CD4-positive, alpha-beta T cell (primary cell): Measurements from ENCODE around the gene DOCK2. TPM values are rescaled to one million over a fixed set of nuclear protein-coding genes. Genes with fewer than 3 reads are reported as not detected.
A peak's percentile ranks its signal among the peaks of the same experiment; 100 is the strongest.
"Not testable (repeated sequence)": the region's sequence is repeated elsewhere in the genome, so short reads cannot be mapped to it uniquely, and the experiment has no call there.

Experiments used
- ATAC-seq: fragments of 200-7000 bp; cut with Tn5 transposase; one replicate; pipeline ENCODE4 v1.10.0; 2022; ENCODE audit warnings: mild to moderate bottlenecking; ENCODE audit not compliant: poor library complexity
- CTCF ChIA-PET: fragments of 350-600 bp; sonication (Branson Sonifier 250); formaldehyde crosslinking; loops from one replicate; lab custom pipeline; 2021; ENCODE audit warnings: antibody characterized with exemption, inconsistent platforms; lab: Charles Lee
- POLR2A ChIA-PET: fragments of 350-600 bp; sonication (Branson Sonifier 250); formaldehyde crosslinking; loops from one replicate; lab custom pipeline; 2021; ENCODE audit warnings: antibody characterized with exemption, inconsistent platforms; lab: Charles Lee
- DNase-seq, 14 experiments: peaks; one replicate each; pipeline ENCODE4 v3.0.0-alpha.2; 2013 to 2020; ENCODE audit warnings: mixed read lengths in 2 of 14
- H3K27ac ChIP-seq, 2 donors: one replicate each; pipeline versions ENCODE4 v1.5.1 to v1.7.0; 2013; ENCODE audit warnings: low read length in 2 of 2, low read depth in 1 of 2, mild to moderate bottlenecking in 1 of 2
- H3K27me3 ChIP-seq, 2 experiments: 1 replicate in 1 of 2; 2 replicates in 1 of 2; pipeline versions ENCODE4 v1.6.1 to v1.7.0; 2013; ENCODE audit warnings: low read length in 2 of 2, control low read depth in 1 of 2, mild to moderate bottlenecking in 1 of 2, moderate library complexity in 1 of 2; ENCODE audit not compliant: insufficient read depth in 2 of 2, control insufficient read depth in 1 of 2
- H3K36me3 ChIP-seq: one replicate; pipeline ENCODE4 v1.6.1; 2013; ENCODE audit warnings: low read length, control low read depth; ENCODE audit not compliant: insufficient read depth
- H3K4me1 ChIP-seq: one replicate; pipeline ENCODE4 v1.6.1; 2013; ENCODE audit warnings: low read length, control low read depth; ENCODE audit not compliant: insufficient read depth
- H3K4me3 ChIP-seq: one replicate; pipeline ENCODE4 v1.5.1; 2013; ENCODE audit warnings: mild to moderate bottlenecking, low read length, moderate library complexity
- H3K9me3 ChIP-seq, 2 experiments: 1 replicate in 1 of 2; 2 replicates in 1 of 2; pipeline versions ENCODE4 v1.6.1 to v1.7.0; 2013; ENCODE audit warnings: low read length in 2 of 2, mild to moderate bottlenecking in 2 of 2, control low read depth in 1 of 2, moderate library complexity in 1 of 2; ENCODE audit not compliant: control insufficient read depth in 1 of 2, insufficient read depth in 1 of 2
- H3K27ac Mint-ChIP-seq: one replicate; pipeline ENCODE4 v1.8.0; 2020; ENCODE audit warnings: mixed read lengths
- H3K27me3 Mint-ChIP-seq: one replicate; pipeline ENCODE4 v1.8.0; 2021; ENCODE audit warnings: mixed read lengths
- H3K36me3 Mint-ChIP-seq: one replicate; pipeline ENCODE4 v1.8.0; 2021; ENCODE audit warnings: low read depth, mixed read lengths
- H3K4me1 Mint-ChIP-seq: one replicate; pipeline ENCODE4 v1.8.0; 2021; ENCODE audit warnings: low read depth, mixed read lengths
- H3K4me3 Mint-ChIP-seq: one replicate; pipeline ENCODE4 v1.8.0; 2020; ENCODE audit warnings: mild to moderate bottlenecking, mixed read lengths
- H3K9me3 Mint-ChIP-seq: one replicate; pipeline ENCODE4 v1.8.0; 2020; ENCODE audit warnings: mixed read lengths
- CTCF ChIP-seq: fragments of 200-600 bp; IDR thresholded peaks from one replicate; pipeline ENCODE4 v1.8.0; 2022; ENCODE audit warnings: antibody characterized with exemption, mild to moderate bottlenecking
- intact Hi-C, 2 experiments: fragments of 100-400 bp; cut with DNase I in 1 of 2; cut with micrococcal nuclease in 1 of 2; formaldehyde crosslinking; loops; one replicate each; pipeline versions ENCODE4 v1.15.1 to v1.9.0; 2023 to 2025; cut with DNase I, micrococcal nuclease
- total RNA-seq, 174 experiments: library from RNA in 2 of 174; stranded (reverse) in 2 of 174; gene quantifications; one replicate each; pipeline ENCODE4 v1.2.3 and lab custom pipeline; 2021 to 2026

Gene DOCK2
- total RNA-seq, 2 experiments from 2014 or later = 220 to 229 TPM

GRCh38 chr5:169950333-169950732 lies 313.3 kb downstream of the DOCK2 start:
- no peaks in the 10 kb centered on the region for H3K9me3 Mint-ChIP-seq
- no peak overlapping the region for H3K4me3 ChIP-seq
- no peak overlapping the region for H3K27ac ChIP-seq
- no peaks in the 10 kb centered on the region for H3K4me1 ChIP-seq
- peaks cover 59% of the 10 kb centered on the region for H3K36me3 Mint-ChIP-seq
- DNase-seq = no peak
- intact Hi-C loops = no loop called here
- no peaks in the 10 kb centered on the region for H3K27me3 ChIP-seq
- POLR2A ChIA-PET = no interaction called here
- peaks cover 42% of the 10 kb centered on the region for H3K36me3 ChIP-seq
- no peaks in the 10 kb centered on the region for H3K27me3 Mint-ChIP-seq
- H3K27ac Mint-ChIP-seq = no peak overlapping the region
- H3K4me3 Mint-ChIP-seq = no peak overlapping the region
- H3K4me1 Mint-ChIP-seq = no peaks in the 10 kb centered on the region
- no peak for ATAC-seq
- peaks cover 0 to 4% of the 10 kb centered on the region in 2 experiments for H3K9me3 ChIP-seq
- CTCF ChIA-PET = no interaction called here
- TF ChIP-seq CTCF = no peak

DNA sequence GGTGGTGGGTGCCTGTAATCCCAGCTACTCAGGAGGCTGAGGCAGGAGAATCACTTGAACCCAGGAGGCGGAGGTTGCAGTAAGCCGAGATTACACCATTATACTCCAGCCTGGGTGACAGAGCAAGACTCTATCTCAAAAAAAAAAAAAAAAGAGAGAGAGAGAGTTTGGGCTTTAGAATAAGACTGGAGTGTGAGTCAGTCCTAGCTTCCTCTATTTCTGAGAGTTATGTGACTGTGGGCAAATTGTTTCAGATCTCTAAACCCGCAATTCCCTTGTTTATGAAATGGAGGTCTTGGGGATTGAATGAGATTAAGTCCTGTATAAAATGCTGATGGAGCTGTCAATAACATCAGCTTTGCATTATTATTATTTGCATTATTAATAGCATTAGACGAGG lies 316.1 kb downstream of the DOCK2 start:
- POLR2A ChIA-PET, H3K4me3 Mint-ChIP-seq, intact Hi-C loops, H3K27me3 ChIP-seq, H3K9me3 ChIP-seq, H3K27me3 Mint-ChIP-seq, ATAC-seq, H3K4me1 Mint-ChIP-seq, H3K27ac ChIP-seq, H3K27ac Mint-ChIP-seq, CTCF ChIA-PET, H3K9me3 Mint-ChIP-seq, H3K4me1 ChIP-seq, H3K4me3 ChIP-seq: not testable (repeated sequence)
- H3K36me3 ChIP-seq = peaks cover 37% of the 10 kb centered on the region
- H3K36me3 Mint-ChIP-seq = peaks cover 57% of the 10 kb centered on the region
- DNase-seq = peak in 2 of 14 experiments; percentile 6 to 22

DNA sequence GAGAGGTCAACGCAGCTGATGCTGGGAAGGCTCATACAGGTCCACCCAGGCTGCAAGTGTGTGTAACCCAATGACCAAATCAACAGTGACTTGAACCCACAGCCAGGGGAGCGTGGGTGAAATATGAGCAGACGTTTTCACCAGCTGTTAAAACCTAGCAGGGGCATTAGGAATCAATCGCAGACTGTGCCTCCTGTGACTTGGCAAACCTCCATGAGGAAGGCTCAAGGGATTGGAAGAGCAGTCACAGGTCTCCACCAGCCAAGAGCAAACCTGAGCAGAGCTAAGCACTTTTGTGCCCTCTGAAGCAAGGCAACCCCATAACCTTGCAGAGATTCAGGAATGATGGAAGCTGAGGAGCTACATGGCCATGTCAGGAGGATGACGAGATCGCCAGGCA lies 317.7 kb downstream of the DOCK2 start:
- Histone ChIP-seq H3K36me3 (peaks cover 35% of the 10 kb centered on the region), H3K9me3 (no peaks in the 10 kb centered on the region), H3K27ac (no peak overlapping the region), H3K4me1 (no peaks in the 10 kb centered on the region), H3K4me3 (no peak overlapping the region), H3K27me3 (no peaks in the 10 kb centered on the region)
- POLR2A ChIA-PET = no interaction called here
- Mint-ChIP-seq H3K27me3 (no peaks in the 10 kb centered on the region), H3K4me1 (no peaks in the 10 kb centered on the region), H3K4me3 (no peak overlapping the region), H3K9me3 (no peaks in the 10 kb centered on the region), H3K36me3 (peaks cover 43% of the 10 kb centered on the region), H3K27ac (no peak overlapping the region)
- TF ChIP-seq CTCF = no peak
- intact Hi-C loops = no loop called here
- ATAC-seq = no peak
- no peak for DNase-seq
- CTCF ChIA-PET = no interaction called here

DNA sequence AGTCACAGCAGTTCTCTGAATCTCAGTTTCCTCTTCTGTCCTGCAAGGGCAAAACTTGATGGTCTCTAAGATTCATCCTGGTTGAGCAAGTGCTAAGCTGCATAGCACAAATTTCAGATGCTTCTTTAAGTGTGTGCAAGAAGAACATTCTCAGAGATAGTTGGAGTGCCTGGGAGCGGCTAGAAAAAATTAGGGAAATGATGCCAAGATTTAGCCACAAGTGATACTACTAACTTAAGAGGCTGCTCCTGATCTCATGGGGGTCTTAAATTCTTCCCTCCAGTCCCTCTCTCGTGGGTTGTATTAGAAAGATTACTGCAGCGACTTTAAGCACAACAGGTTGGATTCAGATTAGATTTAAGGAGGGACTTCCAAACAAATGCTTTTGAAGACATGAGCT lies 319.1 kb downstream of the DOCK2 start:
- Mint-ChIP-seq H3K9me3 (no peaks in the 10 kb centered on the region), H3K27ac (no peak overlapping the region), H3K36me3 (peaks cover 37% of the 10 kb centered on the region), H3K4me1 (no peaks in the 10 kb centered on the region), H3K4me3 (no peak overlapping the region), H3K27me3 (no peaks in the 10 kb centered on the region)
- intact Hi-C loops = no loop called here
- no peak for ATAC-seq
- no peak overlapping the region for H3K4me3 ChIP-seq
- no peak for TF ChIP-seq CTCF
- no peak overlapping the region for H3K27ac ChIP-seq
- H3K36me3 ChIP-seq = peaks cover 29% of the 10 kb centered on the region
- no peaks in the 10 kb centered on the region for H3K9me3 ChIP-seq
- no peak for DNase-seq
- H3K27me3 ChIP-seq = no peaks in the 10 kb centered on the region
- POLR2A ChIA-PET = no interaction called here
- CTCF ChIA-PET = interaction anchor here (0.7 kb wide), 1 partner anchor 44 kb away, joined by 3 read pairs; no protein-coding TSS in a partner anchor
- H3K4me1 ChIP-seq = no peaks in the 10 kb centered on the region
